H9 (cell line): ENCODE data around the gene CYS1. TPM values are rescaled to one million over a fixed set of nuclear protein-coding genes. Genes with fewer than 3 reads are reported as not detected.

ENCODE experiments used
- DNase-seq: peaks from one replicate; pipeline ENCODE4 v3.0.0-alpha.2; 2017
- H2AFZ ChIP-seq: one replicate; pipeline ENCODE4 v1.6.1; 2013; ENCODE audit warnings: mild to moderate bottlenecking, low read length, control low read depth, moderate library complexity
- H2AK5ac ChIP-seq: 2 replicates; pipeline ENCODE4 v1.6.1; 2013; ENCODE audit warnings: low read length, control low read depth, mixed read lengths; ENCODE audit not compliant: insufficient read length
- H2BK120ac ChIP-seq: one replicate; pipeline ENCODE4 v1.6.1; 2013; ENCODE audit warnings: low read depth, mild to moderate bottlenecking, low read length, control low read depth, inconsistent platforms; ENCODE audit not compliant: poor library complexity, severe bottlenecking
- H2BK12ac ChIP-seq: 2 replicates; pipeline ENCODE4 v1.6.1; 2013; ENCODE audit warnings: low read length, control low read depth, mixed read lengths, low read depth; ENCODE audit not compliant: insufficient read length
- H2BK15ac ChIP-seq: 2 replicates; pipeline ENCODE4 v1.6.1; 2013; ENCODE audit warnings: low read depth, low read length, control low read depth
- H2BK20ac ChIP-seq: one replicate; pipeline ENCODE4 v1.6.1; 2013; ENCODE audit warnings: low read depth, mild to moderate bottlenecking, low read length, control low read depth, inconsistent platforms; ENCODE audit not compliant: poor library complexity, severe bottlenecking
- H2BK5ac ChIP-seq: 2 replicates; pipeline ENCODE4 v1.6.1; 2013; ENCODE audit warnings: low read length, control low read depth, mixed read lengths; ENCODE audit not compliant: insufficient read length
- H3K14ac ChIP-seq: 2 replicates; pipeline ENCODE4 v1.6.1; 2013; ENCODE audit warnings: low read length, control low read depth; ENCODE audit not compliant: insufficient read depth
- H3K18ac ChIP-seq: 2 replicates; pipeline ENCODE4 v1.6.1; 2013; ENCODE audit warnings: low read depth, mild to moderate bottlenecking, mixed read lengths, low read length, control low read depth; ENCODE audit not compliant: insufficient read length
- H3K23ac ChIP-seq: 2 replicates; pipeline ENCODE4 v1.6.1; 2013; ENCODE audit warnings: low read length, control low read depth, mixed read lengths, low read depth; ENCODE audit not compliant: insufficient read length
- H3K23me2 ChIP-seq: 2 replicates; pipeline ENCODE4 v1.6.1; 2013; ENCODE audit warnings: low read depth, mild to moderate bottlenecking, mixed read lengths, low read length, control low read depth; ENCODE audit not compliant: insufficient read length, poor library complexity, severe bottlenecking
- H3K27ac ChIP-seq: 2 replicates; pipeline ENCODE4 v1.5.1; 2013; ENCODE audit warnings: low read length, control low read depth, mixed read lengths, low read depth; ENCODE audit not compliant: insufficient read length
- H3K27me3 ChIP-seq: 2 replicates; pipeline ENCODE4 v1.6.1; 2013; ENCODE audit warnings: low read length, control low read depth, inconsistent platforms; ENCODE audit not compliant: insufficient read depth
- H3K4ac ChIP-seq: 2 replicates; pipeline ENCODE4 v1.6.1; 2013; ENCODE audit warnings: low read depth, mild to moderate bottlenecking, control low read depth, inconsistent platforms, low read length, moderate library complexity
- H3K4me1 ChIP-seq: 2 replicates; pipeline ENCODE4 v1.6.1; 2013; ENCODE audit warnings: low read length, control low read depth, inconsistent platforms; ENCODE audit not compliant: insufficient read depth
- H3K4me2 ChIP-seq: 2 replicates; pipeline ENCODE4 v1.6.1; 2013; ENCODE audit warnings: low read length, control low read depth, mixed read lengths; ENCODE audit not compliant: insufficient read length, insufficient read depth
- H3K56ac ChIP-seq: 2 replicates; pipeline ENCODE4 v1.6.1; 2013; ENCODE audit warnings: low read depth, mild to moderate bottlenecking, mixed read lengths, low read length, control low read depth; ENCODE audit not compliant: insufficient read length
- H3K79me1 ChIP-seq: 2 replicates; pipeline ENCODE4 v1.6.1; 2013; ENCODE audit warnings: low read depth, mild to moderate bottlenecking, moderate library complexity, low read length, control low read depth, inconsistent platforms; ENCODE audit not compliant: insufficient read depth, poor library complexity, severe bottlenecking
- H3K79me2 ChIP-seq: 2 replicates; pipeline ENCODE4 v1.6.1; 2013; ENCODE audit warnings: low read length, control low read depth, inconsistent platforms; ENCODE audit not compliant: insufficient read depth
- H3K9ac ChIP-seq: 2 replicates; pipeline ENCODE4 v1.6.1; 2013; ENCODE audit warnings: low read length, control low read depth, mixed read lengths; ENCODE audit not compliant: insufficient read length; ENCODE audit errors: extremely low read depth
- H3K9me3 ChIP-seq: one replicate; pipeline ENCODE4 v1.6.1; 2013; ENCODE audit warnings: low read depth, low read length, inconsistent platforms; ENCODE audit not compliant: control insufficient read depth
- H3T11ph ChIP-seq: one replicate; pipeline ENCODE4 v1.6.1; 2013; ENCODE audit warnings: mild to moderate bottlenecking, low read length, control low read depth, inconsistent platforms
- H4K20me1 ChIP-seq: one replicate; pipeline ENCODE4 v1.6.1; 2013; ENCODE audit not compliant: control insufficient read depth, insufficient read length, insufficient read depth
- H4K5ac ChIP-seq: 2 replicates; pipeline ENCODE4 v1.6.1; 2013; ENCODE audit warnings: low read depth, mild to moderate bottlenecking, mixed read lengths, low read length, control low read depth; ENCODE audit not compliant: insufficient read length
- H4K8ac ChIP-seq: replicated peaks from 2 replicates; pipeline ENCODE4 v1.6.1; 2013; ENCODE audit warnings: low read length, control low read depth, mixed read lengths, low read depth; ENCODE audit not compliant: insufficient read length
- H4K91ac ChIP-seq: 2 replicates; pipeline ENCODE4 v1.6.1; 2013; ENCODE audit warnings: low read depth, mild to moderate bottlenecking, moderate library complexity, mixed read lengths, low read length, control low read depth; ENCODE audit not compliant: insufficient read length
- H3K27ac Mint-ChIP-seq, 3 experiments: 2 replicates in 2 of 3; 3 replicates in 1 of 3; pipeline ENCODE4 v1.8.0; 2020 to 2021; ENCODE audit warnings: mixed read lengths in 3 of 3, mild to moderate bottlenecking in 1 of 3, moderate library complexity in 1 of 3
- H3K27me3 Mint-ChIP-seq: 2 replicates; pipeline ENCODE4 v1.8.0; 2021; ENCODE audit warnings: low read depth, mild to moderate bottlenecking, moderate library complexity, mixed read lengths
- H3K36me3 Mint-ChIP-seq, 3 experiments: 2 replicates in 2 of 3; 3 replicates in 1 of 3; pipeline ENCODE4 v1.8.0; 2020 to 2021; ENCODE audit warnings: low read depth in 3 of 3, mixed read lengths in 3 of 3; ENCODE audit not compliant: insufficient read depth in 1 of 3
- H3K4me1 Mint-ChIP-seq, 2 experiments: 2 replicates each; pipeline ENCODE4 v1.8.0; 2020; ENCODE audit warnings: mixed read lengths in 2 of 2
- H3K4me3 Mint-ChIP-seq, 2 experiments: 2 replicates in 1 of 2; 3 replicates in 1 of 2; pipeline ENCODE4 v1.8.0; 2020 to 2021; ENCODE audit warnings: mild to moderate bottlenecking in 2 of 2, mixed read lengths in 2 of 2, moderate library complexity in 1 of 2
- H3K9me3 Mint-ChIP-seq, 2 experiments: 2 replicates in 1 of 2; 3 replicates in 1 of 2; pipeline ENCODE4 v1.8.0; 2020; ENCODE audit warnings: mild to moderate bottlenecking in 2 of 2, mixed read lengths in 2 of 2, moderate library complexity in 1 of 2
- CTCF ChIP-seq: fragments of 200-600 bp; sonication (generic); conservative IDR thresholded peaks from 3 replicates; pipeline ENCODE4 v1.8.0; 2021; ENCODE audit warnings: antibody characterized with exemption, mild to moderate bottlenecking
- WGBS: extraction: QIAGEN DNeasy Blood & Tissue Kit; methylation state at CpG from one replicate; pipeline ENCODE4 v1.1.7; 2013; ENCODE audit warnings: missing lambda C conversion rate, low lambda C conversion rate, mixed read lengths; ENCODE audit not compliant: insufficient read length; ENCODE audit errors: extremely low coverage; 5-methylcytosine and 5-hydroxymethylcytosine counted together
- total RNA-seq: library from RNA; stranded (reverse); gene quantifications from 2 replicates; pipeline ENCODE4 v1.2.1, GENCODE V29; 2021

The CYS1 gene
- total RNA-seq, 1 experiment from 2014 or later: 0.35 TPM

- Histone ChIP-seq H3K27ac (no peak overlapping the region), H3K79me2 (no peaks in the 10 kb centered on the region; the same call in 1 of the 2 replicates), H3K9ac (no peak overlapping the region), H2BK12ac (no peak overlapping the region), H3K23ac (no peak overlapping the region), H3K27me3 (no peaks in the 10 kb centered on the region; the same call in 1 of the 2 replicates), H3K9me3 (no peaks in the 10 kb centered on the region), H3K4me1 (no peaks in the 10 kb centered on the region), H3K18ac (no peak overlapping the region), H2BK15ac (no peak overlapping the region), H3T11ph (no peak overlapping the region), H2BK20ac (no peak overlapping the region), H3K4ac (no peak overlapping the region), H3K23me2 (no peaks in the 10 kb centered on the region), H4K5ac (no peak overlapping the region), H4K91ac (no peak overlapping the region), H2AFZ (no peak overlapping the region), H3K14ac (no peak overlapping the region), H3K56ac (no peak overlapping the region), H2BK5ac (no peak overlapping the region), H4K20me1 (no peaks in the 10 kb centered on the region), H3K4me2 (no peak overlapping the region), H2BK120ac (no peak overlapping the region), H3K79me1 (no peaks in the 10 kb centered on the region), H2AK5ac (no peak overlapping the region), H4K8ac (no peak overlapping the region)
- no peak for TF ChIP-seq CTCF
- H3K36me3 Mint-ChIP-seq: peaks cover 0 to 7% (median 0%) of the 10 kb centered on the region in 3 experiments; a peak in 2 of 7 replicates
- peak; percentile 48 for DNase-seq
- peaks cover 26% of the 10 kb centered on the region for H3K27me3 Mint-ChIP-seq
- 0 out of 7 replicates have a peak overlapping the region, but pooled peaks of 1 of the 3 experiments have one; percentile 22 for H3K27ac Mint-ChIP-seq
- no CpG with 5 or more reads among the region's 7 CpGs for WGBS
- H3K9me3 Mint-ChIP-seq: peaks cover 4 to 7% of the 10 kb centered on the region in 2 experiments; a peak in 4 of 5 replicates
- no peak overlapping the region; a peak in 1 of 5 replicates for H3K4me3 Mint-ChIP-seq
- H3K4me1 Mint-ChIP-seq: peaks cover 16 to 31% of the 10 kb centered on the region in 2 experiments
These were observed 8.6 kb downstream of the CYS1 start for GRCh38 chr2:10071595-10071994.
